Panc1 (cell line): Measurements from ENCODE around the gene AOAH.

Experiments
- CTCF ChIP-seq: fragments of 450-650 bp; IDR thresholded peaks from 2 replicates; pipeline ENCODE4 v1.5.1; 2017; ENCODE audit warnings: mild to moderate bottlenecking
- POLR2AphosphoS5 ChIP-seq: IDR thresholded peaks from 2 replicates; pipeline ENCODE4 v1.6.1; 2012; ENCODE audit warnings: mild to moderate bottlenecking, low read depth, low read length, moderate library complexity
- REST ChIP-seq, 2 experiments: IDR thresholded peaks; 2 replicates each; pipeline ENCODE4 v1.6.1; 2011 to 2012; ENCODE audit warnings: low read depth in 2 of 2, control low read depth in 1 of 2, low read length in 1 of 2, mild to moderate bottlenecking in 1 of 2, moderate library complexity in 1 of 2; ENCODE audit not compliant: insufficient read depth in 1 of 2

- TF ChIP-seq CTCF (no peak), POLR2AphosphoS5 (no peak), REST (IDR thresholded peaks at IDR 0.05; ENCODE audit: insufficient read depth in 1 of 2, low read depth in 2 of 2, low read length in 1 of 2) (no peak)
Measured at GRCh38 chr7:36638140-36638539, 86.2 kb downstream of the AOAH start.
